ENCODE measurements around the gene NANOS3. TPM values are rescaled to one million over a fixed set of nuclear protein-coding genes. Genes with fewer than 3 reads are reported as not detected.

Gene NANOS3
- total and polyA plus RNA-seq, 9 of the 15 experiments (the other 6 are each of a cell fraction or from before 2014, with no cell fraction given), result not detected

GRCh38 chr19:13850910-13851733 lies 25.8 kb upstream of the NANOS3 start (continued):
- TF ChIP-seq, protein P1, sequence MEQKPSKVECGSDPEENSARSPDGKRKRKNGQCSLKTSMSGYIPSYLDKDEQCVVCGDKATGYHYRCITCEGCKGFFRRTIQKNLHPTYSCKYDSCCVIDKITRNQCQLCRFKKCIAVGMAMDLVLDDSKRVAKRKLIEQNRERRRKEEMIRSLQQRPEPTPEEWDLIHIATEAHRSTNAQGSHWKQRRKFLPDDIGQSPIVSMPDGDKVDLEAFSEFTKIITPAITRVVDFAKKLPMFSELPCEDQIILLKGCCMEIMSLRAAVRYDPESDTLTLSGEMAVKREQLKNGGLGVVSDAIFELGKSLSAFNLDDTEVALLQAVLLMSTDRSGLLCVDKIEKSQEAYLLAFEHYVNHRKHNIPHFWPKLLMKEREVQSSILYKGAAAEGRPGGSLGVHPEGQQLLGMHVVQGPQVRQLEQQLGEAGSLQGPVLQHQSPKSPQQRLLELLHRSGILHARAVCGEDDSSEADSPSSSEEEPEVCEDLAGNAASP (IDR thresholded peaks at IDR 0.05), result no peak
- TF ChIP-seq DMBX1 (CRISPR knock-in tag; IDR thresholded peaks at IDR 0.05; ENCODE audit: borderline replicate concordance), result no peak
- TF ChIP-seq, protein P2, sequence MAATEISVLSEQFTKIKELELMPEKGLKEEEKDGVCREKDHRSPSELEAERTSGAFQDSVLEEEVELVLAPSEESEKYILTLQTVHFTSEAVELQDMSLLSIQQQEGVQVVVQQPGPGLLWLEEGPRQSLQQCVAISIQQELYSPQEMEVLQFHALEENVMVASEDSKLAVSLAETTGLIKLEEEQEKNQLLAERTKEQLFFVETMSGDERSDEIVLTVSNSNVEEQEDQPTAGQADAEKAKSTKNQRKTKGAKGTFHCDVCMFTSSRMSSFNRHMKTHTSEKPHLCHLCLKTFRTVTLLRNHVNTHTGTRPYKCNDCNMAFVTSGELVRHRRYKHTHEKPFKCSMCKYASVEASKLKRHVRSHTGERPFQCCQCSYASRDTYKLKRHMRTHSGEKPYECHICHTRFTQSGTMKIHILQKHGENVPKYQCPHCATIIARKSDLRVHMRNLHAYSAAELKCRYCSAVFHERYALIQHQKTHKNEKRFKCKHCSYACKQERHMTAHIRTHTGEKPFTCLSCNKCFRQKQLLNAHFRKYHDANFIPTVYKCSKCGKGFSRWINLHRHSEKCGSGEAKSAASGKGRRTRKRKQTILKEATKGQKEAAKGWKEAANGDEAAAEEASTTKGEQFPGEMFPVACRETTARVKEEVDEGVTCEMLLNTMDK (IDR thresholded peaks at IDR 0.05; ENCODE audit: borderline replicate concordance, insufficient read depth, low read depth, low read length, poor library complexity, severe bottlenecking), result no peak
- no peak for TF ChIP-seq KDM1A (IDR thresholded peaks at IDR 0.05)
- TF ChIP-seq CBX3 (IDR thresholded peaks at IDR 0.05; ENCODE audit: borderline replicate concordance in 1 of 2, low read length in 2 of 2), result 0 out of 3 replicates have a peak, but pooled peaks of 1 of the 2 experiments have one; percentile 63
- TF ChIP-seq ZNF717 (CRISPR knock-in tag; IDR thresholded peaks at IDR 0.05), result no peak
- no peak for TF ChIP-seq RBBP5 (IDR thresholded peaks at IDR 0.05; ENCODE audit: borderline replicate concordance, insufficient read depth, low read length, poor library complexity, severe bottlenecking)
- TF ChIP-seq ZBTB1 (CRISPR knock-in tag; IDR thresholded peaks at IDR 0.05; ENCODE audit: borderline replicate concordance, low read depth), result no peak
- TF ChIP-seq NFYB (IDR thresholded peaks at IDR 0.05; ENCODE audit: extremely low read depth, insufficient read length), result no peak
- no peak for TF ChIP-seq BDP1 (IDR thresholded peaks at IDR 0.05; ENCODE audit: insufficient read depth, insufficient read length)
- TF ChIP-seq, protein P3, sequence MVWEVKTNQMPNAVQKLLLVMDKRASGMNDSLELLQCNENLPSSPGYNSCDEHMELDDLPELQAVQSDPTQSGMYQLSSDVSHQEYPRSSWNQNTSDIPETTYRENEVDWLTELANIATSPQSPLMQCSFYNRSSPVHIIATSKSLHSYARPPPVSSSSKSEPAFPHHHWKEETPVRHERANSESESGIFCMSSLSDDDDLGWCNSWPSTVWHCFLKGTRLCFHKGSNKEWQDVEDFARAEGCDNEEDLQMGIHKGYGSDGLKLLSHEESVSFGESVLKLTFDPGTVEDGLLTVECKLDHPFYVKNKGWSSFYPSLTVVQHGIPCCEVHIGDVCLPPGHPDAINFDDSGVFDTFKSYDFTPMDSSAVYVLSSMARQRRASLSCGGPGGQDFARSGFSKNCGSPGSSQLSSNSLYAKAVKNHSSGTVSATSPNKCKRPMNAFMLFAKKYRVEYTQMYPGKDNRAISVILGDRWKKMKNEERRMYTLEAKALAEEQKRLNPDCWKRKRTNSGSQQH (CRISPR knock-in tag; IDR thresholded peaks at IDR 0.05), result 0 out of 2 replicates have a peak, but pooled peaks have one; percentile 17
